ENCODE data around the gene TOX4. TPM values are rescaled to one million over a fixed set of nuclear protein-coding genes. Genes with fewer than 3 reads are reported as not detected.

TOX4 gene
- total and polyA plus RNA-seq, 2 of the 8 experiments (the other 6 are each of a cell fraction or from before 2014, with no cell fraction given): 51.5 to 58.3 TPM

DNA sequence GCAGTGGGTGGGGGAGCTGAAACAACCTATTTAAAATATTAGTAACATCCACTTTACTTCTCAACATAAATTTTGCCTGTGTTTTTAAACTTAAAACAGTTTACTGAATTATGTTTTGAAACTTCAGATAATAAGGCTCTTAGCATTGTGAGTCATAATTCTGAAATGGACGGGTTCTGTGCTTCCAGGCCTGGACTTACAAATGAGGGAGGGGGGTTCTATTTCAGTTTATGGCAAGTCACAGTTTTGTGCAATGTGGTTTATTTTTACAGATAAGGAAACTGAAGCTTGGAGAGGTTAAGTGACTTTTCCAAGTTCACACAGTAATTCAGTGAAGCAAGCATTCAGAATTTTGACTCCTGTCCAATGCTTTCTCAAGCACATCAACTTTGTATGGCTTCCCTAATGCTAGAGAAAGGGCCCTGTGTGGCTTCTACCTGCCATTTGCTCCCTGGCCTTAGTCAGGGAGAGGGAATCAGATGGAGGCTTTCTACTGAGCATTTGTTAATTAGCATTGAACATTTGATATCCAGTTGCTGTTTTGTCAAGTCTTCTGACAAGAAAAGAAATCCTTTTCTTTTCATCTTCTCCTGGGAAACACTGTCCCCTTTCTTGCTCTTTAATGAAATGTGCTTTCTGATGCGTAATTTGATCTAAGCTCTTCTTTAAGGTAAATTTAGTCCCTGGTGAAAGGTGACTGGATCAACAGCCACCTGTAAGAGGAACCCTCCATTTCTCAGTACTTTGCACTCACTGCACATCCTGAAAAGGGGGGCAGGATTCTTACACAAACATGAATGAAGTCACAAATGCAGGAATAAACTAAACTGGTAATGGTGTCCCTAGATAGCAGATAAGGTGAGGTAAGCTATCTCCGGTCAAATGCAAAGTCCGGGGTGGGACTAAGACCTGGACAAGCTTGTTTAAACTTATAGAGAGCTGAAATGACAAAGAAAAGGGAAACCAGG, 51.7 kb downstream of the TOX4 start:
- Histone ChIP-seq H2BK120ac (replicated peaks; ENCODE audit: low read depth, low read length) (peak overlapping the region; percentile 59), H3K56ac (replicated peaks; ENCODE audit: insufficient read length, low read depth, low read length) (peak overlapping the region; percentile 43), H3K27ac (ENCODE audit: low read depth, low read length) (peak overlapping the region; percentile 20; the same call in 1 of the 2 replicates), H2BK15ac (ENCODE audit: low read length) (no peak overlapping the region), H4K5ac (ENCODE audit: insufficient read length, low read depth, low read length) (peak overlapping the region; percentile 23), H3K4me1 (replicated peaks in 1 of 4; ENCODE audit: control insufficient read depth in 3 of 4, insufficient read depth in 4 of 4, low read length in 3 of 4) (peaks cover 16 to 51% (median 33%) of the 10 kb centered on the region in 4 experiments), H3K4me3 (ENCODE audit: extremely low read depth in 1 of 4, insufficient read depth in 2 of 4, low read depth in 3 of 4, low read length in 4 of 4) (peak overlapping the region in 3 of 4 experiments; percentile 2 to 82 (median 15); a peak in 2 of 8 replicates), H3K4me2 (ENCODE audit: insufficient read depth in 1 of 2, low read depth in 2 of 2, low read length in 2 of 2) (peak overlapping the region; percentile 9 to 35; a peak in 3 of 4 replicates), H3K9me3 (ENCODE audit: insufficient read depth in 2 of 2, low read depth in 1 of 2, low read length in 1 of 2) (no peaks in the 10 kb centered on the region), H2BK20ac (ENCODE audit: low read length) (peak overlapping the region; percentile 29; the same call in 1 of the 2 replicates), H3K36me3 (ENCODE audit: control insufficient read depth in 2 of 4, insufficient read depth in 4 of 4, low read length in 3 of 4) (peaks cover 13 to 46% (median 16%) of the 10 kb centered on the region in 4 experiments), H3K14ac (ENCODE audit: insufficient read length) (no peak overlapping the region), H2BK12ac (ENCODE audit: low read depth, low read length) (0 out of 2 replicates have a peak overlapping the region, but pooled peaks have one; percentile 7), H4K91ac (replicated peaks; ENCODE audit: insufficient read length, low read length) (no peak overlapping the region), H3K9ac (replicated peaks in 1 of 4; ENCODE audit: extremely low read depth in 1 of 4, low read depth in 3 of 4, low read length in 3 of 4) (no peak overlapping the region; a peak in 1 of 7 replicates), H2AFZ (ENCODE audit: low read length) (no peak overlapping the region), H4K8ac (ENCODE audit: extremely low read depth, insufficient read depth, low read length) (no peak overlapping the region), H3K79me1 (ENCODE audit: low read depth, low read length) (peaks cover 14% of the 10 kb centered on the region), H3K23me2 (ENCODE audit: low read depth, low read length) (peaks cover 12% of the 10 kb centered on the region), H2BK5ac (ENCODE audit: low read depth, low read length) (peak overlapping the region; percentile 42; the same call in 1 of the 2 replicates), H2AK5ac (ENCODE audit: low read depth, low read length) (no peak overlapping the region), H3K79me2 (ENCODE audit: control insufficient read depth in 1 of 2, insufficient read depth in 2 of 2, low read length in 2 of 2) (peaks cover 29 to 73% of the 10 kb centered on the region in 2 experiments), H3K23ac (ENCODE audit: insufficient read length) (no peak overlapping the region), H3K27me3 (replicated peaks in 1 of 4; ENCODE audit: control insufficient read depth in 3 of 4, extremely low read depth in 1 of 4, insufficient read depth in 3 of 4, low read length in 3 of 4) (no peaks in the 10 kb centered on the region), H3K18ac (ENCODE audit: extremely low read depth, low read length) (peak overlapping the region; percentile 67; the same call in 1 of the 2 replicates), H4K20me1 (replicated peaks in 1 of 2; ENCODE audit: control insufficient read depth in 1 of 2, insufficient read depth in 2 of 2, low read length in 2 of 2) (peaks cover 0 to 12% of the 10 kb centered on the region in 2 experiments), H3K4ac (replicated peaks; ENCODE audit: insufficient read length, low read depth, low read length) (no peak overlapping the region)
- FAIRE-seq (peak; percentile 7), DNase-seq (ENCODE audit: low read depth in 1 of 2, low spot score in 2 of 2) (no peak)
- POLR2A ChIA-PET (ENCODE audit: partially characterized antibody): interaction anchor here (0.7 to 32.5 kb wide), 7 partner anchors 5 to 861 kb away, joined by 5 to 769 read pairs (median 18); partner anchors contain the start of genes METTL3 and SALL2
- no peak for TF ChIP-seq POLR2A (IDR thresholded peaks at IDR 0.05; ENCODE audit: control extremely low read depth in 1 of 2, low read depth in 2 of 2, low read length in 2 of 2)
- TF ChIP-seq EGR1 (IDR thresholded peaks at IDR 0.05; ENCODE audit: borderline replicate concordance, low read depth, low read length): no peak
- TF ChIP-seq, protein P1, sequence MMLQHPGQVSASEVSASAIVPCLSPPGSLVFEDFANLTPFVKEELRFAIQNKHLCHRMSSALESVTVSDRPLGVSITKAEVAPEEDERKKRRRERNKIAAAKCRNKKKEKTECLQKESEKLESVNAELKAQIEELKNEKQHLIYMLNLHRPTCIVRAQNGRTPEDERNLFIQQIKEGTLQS (IDR thresholded peaks at IDR 0.05; ENCODE audit: insufficient read depth, low read depth, low read length): no peak
- TF ChIP-seq TBP (IDR thresholded peaks at IDR 0.05; ENCODE audit: low read depth, low read length): no peak
- TF ChIP-seq EP300 (IDR thresholded peaks at IDR 0.05; ENCODE audit: borderline replicate concordance in 1 of 2, low read depth in 2 of 2, low read length in 2 of 2): no peak
- no peak for TF ChIP-seq JUN (IDR thresholded peaks at IDR 0.05; ENCODE audit: low read depth, low read length)
- CTCF ChIA-PET (ENCODE audit: partially characterized antibody): interaction anchor here (0.9 to 7.6 kb wide), 7 partner anchors 9 to 30 kb away, joined by 3 to 59 read pairs (median 3); partner anchors contain the start of gene METTL3
- 76% methylated on average over 4 of the region's 4 CpGs; no CpG with 5 or more reads in 1 of the 2 experiments for WGBS, 2 experiments (ENCODE audit: extremely low coverage in 1 of 2, insufficient coverage in 1 of 2, insufficient read length in 1 of 2, insufficient replicate concordance in 2 of 2, low coverage in 1 of 2, low lambda C conversion rate in 2 of 2, missing lambda C conversion rate in 1 of 2)
